Gastrocnemius medialis (tissue), 4 donors: Measurements from ENCODE around the gene POU5F1. TPM values are rescaled to one million over a fixed set of nuclear protein-coding genes. Genes with fewer than 3 reads are reported as not detected.
"Not testable (repeated sequence)": the region's sequence is repeated elsewhere in the genome, so short reads cannot be mapped to it uniquely, and the experiment has no call there.

Experiments used
- ATAC-seq, 2 donors: fragments of 150-250 bp; one replicate each; pipeline ENCODE4 v1.9.1; 2016
- DNase-seq, 2 donors: peaks; one replicate each; pipeline ENCODE4 v3.0.0-alpha.2; 2019
- H3K27ac ChIP-seq, 4 donors: fragments of 200-600 bp; sonication (generic); 1 replicate in 1 of 4; 2 replicates in 3 of 4; pipeline ENCODE4 v1.5.1; 2016 to 2018; ENCODE audit warnings: mild to moderate bottlenecking in 2 of 4, moderate library complexity in 1 of 4
- H3K27me3 ChIP-seq, 3 donors: fragments of 200-600 bp; sonication (generic) in 2 of 3; 1 replicate in 1 of 3; 2 replicates in 2 of 3; pipeline versions ENCODE4 v1.5.1 to v1.6.0; 2016 to 2019; ENCODE audit warnings: mild to moderate bottlenecking in 1 of 3, moderate library complexity in 1 of 3
- H3K36me3 ChIP-seq, 2 donors: fragments of 200-600 bp; sonication (generic) in 1 of 2; one replicate each; pipeline ENCODE4 v1.5.1; 2017 to 2018
- H3K4me1 ChIP-seq, 2 donors: fragments of 200-600 bp; sonication (generic) in 1 of 2; one replicate each; pipeline ENCODE4 v1.5.1; 2016 to 2017; ENCODE audit warnings: mild to moderate bottlenecking in 2 of 2
- H3K4me3 ChIP-seq, 4 donors: fragments of 200-600 bp; sonication (generic) in 3 of 4; 1 replicate in 1 of 4; 2 replicates in 3 of 4; pipeline ENCODE4 v1.5.1; 2016 to 2019; ENCODE audit warnings: mild to moderate bottlenecking in 2 of 4
- H3K9me3 ChIP-seq, 3 donors: fragments of 200-600 bp; sonication (generic) in 2 of 3; 1 replicate in 1 of 3; 2 replicates in 2 of 3; pipeline ENCODE4 v1.5.1; 2016 to 2019
- POLR2A ChIP-seq, 2 donors: fragments of 450-650 bp; IDR thresholded peaks; one replicate each; pipeline ENCODE4 v1.6.1; 2017; ENCODE audit warnings: antibody characterized with exemption in 2 of 2, mild to moderate bottlenecking in 2 of 2, moderate library complexity in 2 of 2
- in situ Hi-C, 4 donors: fragments of 200-750 bp; cut with MboI; loops; one replicate each; pipeline versions ENCODE4 v1.15.0 to v1.8.0; 2017; ENCODE audit warnings: low sequenced_read_pairs in 4 of 4
- intact Hi-C: fragments of 100-400 bp; cut with DNase I; formaldehyde crosslinking; loops from one replicate; pipeline ENCODE4 v1.15.1; 2023; ENCODE audit warnings: low total_unique reads
- total RNA-seq, 4 donors: library from RNA; depleted of rRNA; stranded (reverse); fragments of >200 nt; gene quantifications; one replicate each; pipeline versions ENCODE4 v1.1.0 to v1.2.3, GENCODE V29; 2016
- TF ChIP-seq, protein P1 (sequence below), 5 experiments: fragments of 450-650 bp in 3 of 5; fragments of 200-600 bp in 2 of 5; sonication (generic) in 2 of 5; IDR thresholded peaks in 4 of 5; conservative IDR thresholded peaks in 1 of 5; 1 replicate in 4 of 5; 2 replicates in 1 of 5; pipeline ENCODE4 v1.5.1; 2016 to 2019; ENCODE audit warnings: antibody characterized with exemption in 5 of 5, mild to moderate bottlenecking in 3 of 5, moderate library complexity in 3 of 5

The POU5F1 gene
- total RNA-seq, 4 donors from 2014 or later, result not detected

DNA sequence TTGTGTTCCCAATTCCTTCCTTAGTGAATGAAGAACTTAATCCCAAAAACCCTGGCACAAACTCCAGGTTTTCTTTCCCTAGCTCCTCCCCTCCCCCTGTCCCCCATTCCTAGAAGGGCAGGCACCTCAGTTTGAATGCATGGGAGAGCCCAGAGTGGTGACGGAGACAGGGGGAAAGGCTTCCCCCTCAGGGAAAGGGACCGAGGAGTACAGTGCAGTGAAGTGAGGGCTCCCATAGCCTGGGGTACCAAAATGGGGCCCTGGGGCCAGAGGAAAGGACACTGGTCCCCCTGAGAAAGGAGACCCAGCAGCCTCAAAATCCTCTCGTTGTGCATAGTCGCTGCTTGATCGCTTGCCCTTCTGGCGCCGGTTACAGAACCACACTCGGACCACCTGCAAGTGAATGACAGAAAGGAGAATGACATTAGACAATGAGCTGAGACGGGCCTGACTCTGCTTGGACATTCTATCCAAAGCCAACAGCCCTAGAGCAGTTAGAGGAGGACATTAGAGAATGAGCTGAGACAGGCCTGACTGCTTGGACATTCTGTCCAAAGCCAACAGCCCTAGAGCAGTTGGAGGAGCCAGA is 5.9 kb downstream of the POU5F1 start:
- ATAC-seq, in situ Hi-C loops: not testable (repeated sequence)

DNA sequence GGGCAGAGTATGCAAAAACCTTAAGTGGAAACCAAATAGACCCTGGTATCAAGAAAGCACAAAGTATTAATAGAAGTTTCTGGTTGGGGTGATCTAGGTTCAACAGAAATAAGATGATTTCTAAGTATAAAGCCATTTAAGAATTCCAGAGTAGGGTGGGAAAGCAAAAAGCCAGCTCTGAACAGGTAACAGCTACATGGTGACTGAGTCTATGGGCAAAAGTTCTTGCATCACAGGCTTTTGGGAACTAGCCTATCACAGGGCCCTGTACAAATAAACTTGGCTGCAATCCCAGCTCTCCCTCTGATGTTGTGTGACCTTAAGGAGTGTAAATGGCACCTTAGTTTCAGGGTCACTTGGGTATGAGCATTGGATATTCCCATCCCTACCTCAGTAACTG is 6.6 kb downstream of the POU5F1 start:
- DNase-seq (no peak), ATAC-seq (no peak)
- Histone ChIP-seq H3K9me3 (no peaks in the 10 kb centered on the region), H3K4me3 (no peak overlapping the region), H3K27ac (no peak overlapping the region), H3K4me1 (peaks cover 4 to 6% of the 10 kb centered on the region in 2 donors), H3K27me3 (no peaks in the 10 kb centered on the region), H3K36me3 (no peaks in the 10 kb centered on the region)
- intact Hi-C loops (no loop called here), in situ Hi-C loops (no loop called here)
- TF ChIP-seq, protein P1, sequence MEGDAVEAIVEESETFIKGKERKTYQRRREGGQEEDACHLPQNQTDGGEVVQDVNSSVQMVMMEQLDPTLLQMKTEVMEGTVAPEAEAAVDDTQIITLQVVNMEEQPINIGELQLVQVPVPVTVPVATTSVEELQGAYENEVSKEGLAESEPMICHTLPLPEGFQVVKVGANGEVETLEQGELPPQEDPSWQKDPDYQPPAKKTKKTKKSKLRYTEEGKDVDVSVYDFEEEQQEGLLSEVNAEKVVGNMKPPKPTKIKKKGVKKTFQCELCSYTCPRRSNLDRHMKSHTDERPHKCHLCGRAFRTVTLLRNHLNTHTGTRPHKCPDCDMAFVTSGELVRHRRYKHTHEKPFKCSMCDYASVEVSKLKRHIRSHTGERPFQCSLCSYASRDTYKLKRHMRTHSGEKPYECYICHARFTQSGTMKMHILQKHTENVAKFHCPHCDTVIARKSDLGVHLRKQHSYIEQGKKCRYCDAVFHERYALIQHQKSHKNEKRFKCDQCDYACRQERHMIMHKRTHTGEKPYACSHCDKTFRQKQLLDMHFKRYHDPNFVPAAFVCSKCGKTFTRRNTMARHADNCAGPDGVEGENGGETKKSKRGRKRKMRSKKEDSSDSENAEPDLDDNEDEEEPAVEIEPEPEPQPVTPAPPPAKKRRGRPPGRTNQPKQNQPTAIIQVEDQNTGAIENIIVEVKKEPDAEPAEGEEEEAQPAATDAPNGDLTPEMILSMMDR (IDR thresholded peaks at IDR 0.05 in 4 of 5, conservative IDR thresholded peaks at IDR 0.05 in 1 of 5), result no peak
- TF ChIP-seq POLR2A (IDR thresholded peaks at IDR 0.05), result no peak

More for the DNA sequence above, 5.9 kb downstream of the POU5F1 start:
- intact Hi-C loops, H3K9me3 ChIP-seq, H3K36me3 ChIP-seq, H3K27ac ChIP-seq, H3K4me1 ChIP-seq, H3K27me3 ChIP-seq, H3K4me3 ChIP-seq, DNase-seq: not testable (repeated sequence)

DNA sequence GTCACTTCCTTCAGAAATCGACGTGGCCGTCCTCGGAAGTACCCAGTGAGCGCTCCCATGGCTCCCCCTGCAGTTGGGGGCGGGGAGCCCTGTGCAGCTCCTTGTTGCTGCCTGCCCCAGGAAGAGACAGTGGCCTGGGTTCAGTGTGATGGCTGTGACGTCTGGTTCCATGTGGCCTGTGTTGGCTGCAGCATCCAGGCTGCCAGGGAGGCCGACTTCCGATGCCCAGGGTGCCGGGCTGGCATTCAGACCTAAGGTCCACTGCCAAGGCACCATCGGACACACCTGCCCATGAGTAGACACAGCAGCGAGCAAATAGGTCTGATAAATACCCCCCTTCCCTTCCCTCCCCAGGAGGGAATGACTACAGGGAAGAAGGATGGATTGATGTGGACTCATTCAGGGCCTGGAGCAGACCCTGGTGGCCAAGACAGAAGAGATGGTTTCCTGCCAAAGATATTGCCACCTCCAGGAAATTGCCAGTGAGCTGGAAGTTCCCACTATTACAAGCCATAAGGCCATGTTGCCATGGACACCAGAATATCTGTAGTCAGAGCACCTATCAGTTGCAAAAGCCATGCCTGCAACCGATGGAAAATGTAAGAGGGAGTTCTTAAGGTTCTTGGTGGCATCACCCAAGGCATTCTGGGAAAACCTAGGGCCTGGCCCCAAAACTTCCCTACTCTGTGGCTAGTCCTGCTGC is 7.9 kb downstream of the POU5F1 start:
- Histone ChIP-seq H3K4me3 (no peak overlapping the region), H3K9me3 (no peaks in the 10 kb centered on the region), H3K36me3 (no peaks in the 10 kb centered on the region), H3K27me3 (no peaks in the 10 kb centered on the region), H3K4me1 (peaks cover 5 to 12% of the 10 kb centered on the region in 2 donors), H3K27ac (no peak overlapping the region)
- DNase-seq (no peak), ATAC-seq (no peak)
- in situ Hi-C loops, result no loop called here
- TF ChIP-seq POLR2A (IDR thresholded peaks at IDR 0.05), result no peak
- TF ChIP-seq, protein P1 (IDR thresholded peaks at IDR 0.05 in 4 of 5, conservative IDR thresholded peaks at IDR 0.05 in 1 of 5), result no peak
- intact Hi-C loops, result no loop called here

DNA sequence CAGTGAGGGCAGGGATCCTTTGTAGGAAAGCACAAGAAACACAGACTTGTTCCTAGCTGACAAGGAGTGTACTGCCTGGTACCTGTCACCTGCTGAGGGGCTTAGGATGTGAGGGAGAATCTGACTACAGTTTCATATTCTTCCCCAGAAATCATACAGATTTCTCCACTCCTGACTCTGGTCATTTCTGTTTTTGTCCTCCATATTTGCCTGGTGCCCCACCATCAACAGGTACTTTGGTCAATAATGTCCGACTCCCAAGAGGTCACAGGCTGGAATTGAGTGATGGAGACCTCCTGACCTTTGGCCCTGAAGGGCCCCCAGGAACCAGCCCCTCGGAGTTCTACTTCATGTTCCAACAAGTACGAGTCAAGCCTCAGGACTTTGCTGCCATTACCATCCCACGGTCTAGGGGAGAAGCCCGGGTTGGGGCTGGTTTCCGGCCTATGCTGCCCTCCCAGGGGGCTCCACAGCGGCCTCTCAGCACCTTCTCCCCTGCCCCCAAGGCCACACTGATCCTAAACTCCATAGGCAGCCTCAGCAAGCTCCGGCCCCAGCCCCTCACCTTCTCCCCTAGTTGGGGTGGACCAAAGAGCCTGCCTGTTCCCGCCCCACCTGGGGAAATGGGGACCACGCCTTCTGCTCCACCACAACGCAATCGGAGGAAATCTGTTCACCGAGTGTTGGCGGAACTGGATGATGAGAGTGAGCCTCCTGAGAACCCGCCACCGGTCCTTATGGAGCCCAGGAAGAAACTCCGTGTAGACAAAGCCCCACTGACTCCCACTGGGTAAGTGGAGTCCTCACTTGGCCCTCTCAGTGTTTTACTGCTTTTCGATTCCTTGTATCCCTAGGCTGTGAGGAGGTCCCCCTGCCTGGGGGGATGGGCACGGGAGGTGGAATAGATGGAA is 9.0 kb downstream of the POU5F1 start:
- TF ChIP-seq POLR2A (IDR thresholded peaks at IDR 0.05), result no peak
- TF ChIP-seq, protein P1 (IDR thresholded peaks at IDR 0.05 in 4 of 5, conservative IDR thresholded peaks at IDR 0.05 in 1 of 5), result no peak
- intact Hi-C loops (no loop called here), in situ Hi-C loops (no loop called here)
- no peak overlapping the region for H3K4me3 ChIP-seq
- H3K27me3 ChIP-seq, result no peaks in the 10 kb centered on the region
- no peak for ATAC-seq
- no peak overlapping the region for H3K27ac ChIP-seq
- no peaks in the 10 kb centered on the region for H3K36me3 ChIP-seq
- H3K9me3 ChIP-seq, result no peaks in the 10 kb centered on the region
- no peak for DNase-seq
- H3K4me1 ChIP-seq, result peaks cover 15 to 17% of the 10 kb centered on the region in 2 donors
